ENCODE data around the gene PLD5.
"Not testable (repeated sequence)": the region's sequence is repeated elsewhere in the genome, so short reads cannot be mapped to it uniquely, and the experiment has no call there.

PLD5 gene

GRCh38 chr1:242489545-242489944, 35.0 kb downstream of the PLD5 start:
- DNase-seq (ENCODE audit: low read depth, low spot score) = no peak

- no peak for DNase-seq (ENCODE audit: low read depth, low spot score)
Measured at GRCh38 chr1:242477944-242478343, 46.6 kb downstream of the PLD5 start.

GRCh38 chr1:242470774-242471173, 53.7 kb downstream of the PLD5 start:
- DNase-seq (ENCODE audit: low read depth, low spot score) = no peak

- no peak for DNase-seq (ENCODE audit: low read depth, low spot score)
Measured at GRCh38 chr1:242468784-242469183, 55.7 kb downstream of the PLD5 start.

GRCh38 chr1:242467556-242468145, 56.8 kb downstream of the PLD5 start:
- DNase-seq (ENCODE audit: low read depth, low spot score) = peak; percentile 71

GRCh38 chr1:242462867-242463266, 61.6 kb downstream of the PLD5 start:
- no peak for DNase-seq (ENCODE audit: low read depth, low spot score)

- DNase-seq (ENCODE audit: low read depth, low spot score) = not testable (repeated sequence)
Measured at GRCh38 chr1:242459740-242460139, 64.8 kb downstream of the PLD5 start.

GRCh38 chr1:242456726-242457269, 67.7 kb downstream of the PLD5 start:
- DNase-seq (ENCODE audit: low read depth, low spot score) = no peak

GRCh38 chr1:242455052-242455361, 69.5 kb downstream of the PLD5 start:
- DNase-seq (ENCODE audit: low read depth, low spot score) = no peak

- DNase-seq (ENCODE audit: low read depth, low spot score) = peak; percentile 62
Measured at GRCh38 chr1:242454262-242455051, 70.0 kb downstream of the PLD5 start.

- DNase-seq (ENCODE audit: low read depth, low spot score) = no peak
Measured at GRCh38 chr1:242452573-242452972, 71.9 kb downstream of the PLD5 start.

- DNase-seq (ENCODE audit: low read depth, low spot score) = no peak
Measured at GRCh38 chr1:242449661-242450060, 74.8 kb downstream of the PLD5 start.

- peak; percentile 12 for DNase-seq (ENCODE audit: low read depth, low spot score)
Measured at GRCh38 chr1:242448910-242449645, 75.4 kb downstream of the PLD5 start.

GRCh38 chr1:242447689-242448088, 76.8 kb downstream of the PLD5 start:
- DNase-seq (ENCODE audit: low read depth, low spot score) = peak; percentile 34

- DNase-seq (ENCODE audit: low read depth, low spot score) = no peak
Measured at GRCh38 chr1:242440757-242441156, 83.7 kb downstream of the PLD5 start.

GRCh38 chr1:242435200-242435599, 89.3 kb downstream of the PLD5 start:
- no peak for DNase-seq (ENCODE audit: low read depth, low spot score)

- no peak for DNase-seq (ENCODE audit: low read depth, low spot score)
Measured at GRCh38 chr1:242432491-242433095, 91.9 kb downstream of the PLD5 start.

- no peak for DNase-seq (ENCODE audit: low read depth, low spot score)
Measured at GRCh38 chr1:242431786-242432185, 92.7 kb downstream of the PLD5 start.

GRCh38 chr1:242430956-242431355, 93.5 kb downstream of the PLD5 start:
- DNase-seq (ENCODE audit: low read depth, low spot score) = no peak

GRCh38 chr1:242428399-242429190, 95.9 kb downstream of the PLD5 start:
- DNase-seq (ENCODE audit: low read depth, low spot score) = no peak

GRCh38 chr1:242427519-242427918, 97.0 kb downstream of the PLD5 start:
- no peak for DNase-seq (ENCODE audit: low read depth, low spot score)
